Fibroblast of upper back skin (primary cell): ENCODE results near the gene SLC1A5.
"Not testable (repeated sequence)": the region's sequence is repeated elsewhere in the genome, so short reads cannot be mapped to it uniquely, and the experiment has no call there.

Experiments
- DNase-seq: peaks from one replicate; pipeline ENCODE4 v3.0.0-alpha.2; 2013

SLC1A5 gene

DNA sequence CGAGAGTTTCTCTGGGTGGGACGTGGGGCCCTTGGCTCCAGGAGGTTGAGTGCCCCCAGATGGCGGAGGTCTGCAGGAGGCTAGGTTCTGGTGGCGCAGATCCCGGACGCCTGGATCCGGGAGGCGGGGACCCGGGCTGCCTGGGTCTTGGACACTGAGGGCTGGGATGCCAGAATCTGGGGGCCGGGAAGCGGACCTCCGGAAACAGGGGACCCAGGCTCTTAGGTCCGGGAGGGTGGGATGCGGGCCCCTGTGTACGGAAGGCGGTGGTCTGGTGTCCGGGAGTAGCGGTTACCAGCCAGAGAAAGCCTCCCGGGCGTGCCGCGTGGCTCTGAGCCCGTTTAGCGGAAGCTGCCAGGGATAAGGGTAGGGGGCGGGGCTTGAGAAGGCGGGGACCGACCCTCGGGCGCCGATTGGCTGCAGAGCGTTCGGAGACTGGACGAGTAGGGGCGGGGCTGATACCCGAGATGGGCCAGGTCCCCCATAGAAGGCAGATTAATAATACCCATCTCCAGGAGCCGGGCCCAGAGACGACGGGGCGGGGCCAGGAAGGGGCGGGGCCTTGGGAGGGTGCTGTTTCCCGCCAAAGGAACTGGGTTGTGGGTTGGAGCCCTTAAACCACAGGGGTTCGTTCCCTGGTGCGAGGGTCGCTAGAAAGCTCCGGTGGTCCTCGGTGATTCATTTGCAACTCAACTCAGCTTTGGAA is at the start of gene SLC1A5:
TSS of gene SLC1A5 (minus strand) at position 333 of the 706 bp plus-strand sequence. CDS start 629 bp downstream, outside the sequence.
- peak; percentile 98 for DNase-seq

DNA sequence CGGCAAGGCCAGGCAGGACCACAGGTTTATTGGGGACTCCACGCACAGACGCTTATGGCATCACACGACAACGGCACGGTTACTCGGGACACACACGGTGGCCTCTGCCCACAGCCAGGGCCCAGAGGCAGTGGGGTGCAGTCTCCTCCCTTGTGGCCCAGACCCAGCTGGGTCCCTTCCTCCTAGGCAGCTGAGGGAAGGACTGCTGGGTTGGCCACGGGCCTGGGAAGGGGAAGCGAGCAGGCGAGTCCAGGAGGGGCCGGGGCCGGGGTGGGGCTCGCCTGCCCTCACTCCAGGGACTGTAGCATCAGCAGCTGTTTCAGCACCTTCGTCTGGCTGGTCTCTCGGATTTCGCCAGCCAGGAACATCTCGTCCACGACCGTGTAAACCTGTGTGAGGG is 49.8 kb upstream of the SLC1A5 start:
- no peak for DNase-seq

DNA sequence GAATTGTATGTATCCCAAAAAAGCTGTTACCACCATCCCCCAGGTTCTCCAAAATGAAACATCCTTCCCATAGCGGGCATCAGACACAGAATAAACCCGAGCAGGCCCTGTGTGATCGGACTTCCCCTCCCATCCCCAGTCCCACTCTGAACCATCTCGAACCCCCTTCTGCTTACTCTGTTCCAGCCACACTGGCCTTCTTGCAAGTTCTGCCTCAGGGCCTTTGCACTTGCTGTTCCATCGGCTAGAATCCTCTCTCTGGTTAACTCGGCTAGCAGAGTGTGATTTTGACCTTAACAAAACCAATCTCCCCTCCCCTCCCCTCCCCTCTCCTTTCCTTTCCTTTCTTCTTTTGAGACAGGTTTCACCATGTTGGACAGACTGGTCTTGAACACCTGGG is 46.6 kb upstream of the SLC1A5 start:
- DNase-seq, result no peak

DNA sequence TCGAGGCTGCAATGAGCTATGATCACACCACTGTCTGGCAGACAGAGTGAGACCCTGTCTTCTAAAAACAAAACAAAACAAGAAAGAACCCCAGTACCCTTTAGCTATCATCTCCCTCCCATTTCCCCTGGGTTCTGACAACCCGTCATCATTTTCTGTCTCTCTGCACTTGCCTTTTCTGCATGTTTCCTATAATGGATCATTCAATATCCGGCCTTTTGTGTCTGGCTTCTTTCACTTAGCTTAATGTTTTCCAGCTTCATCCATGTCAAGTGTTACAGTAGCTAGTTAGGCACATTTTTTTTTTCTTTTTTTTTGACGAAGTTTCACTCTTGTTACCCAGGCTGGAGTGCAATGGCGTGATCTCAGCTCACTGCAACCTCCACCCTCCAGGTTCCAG is 45.7 kb upstream of the SLC1A5 start:
- no peak for DNase-seq

DNA sequence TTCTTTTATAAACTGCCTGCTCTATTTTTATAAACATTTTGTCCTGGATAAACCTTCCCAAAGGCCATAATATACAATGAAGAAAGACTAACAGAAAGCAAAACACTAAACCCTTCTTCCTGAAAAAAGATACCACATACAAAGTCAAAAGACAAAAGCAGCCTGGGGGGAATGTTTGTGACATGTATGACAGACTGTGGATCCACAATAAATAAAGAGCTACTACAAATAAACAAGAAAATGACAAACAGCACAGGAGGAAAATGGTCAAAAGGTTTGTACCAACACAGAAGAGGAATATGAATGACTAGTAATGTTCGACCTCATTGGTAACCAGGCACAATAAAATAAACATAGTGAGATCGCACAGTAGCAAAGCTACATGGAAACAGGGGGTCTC is 42.5 kb upstream of the SLC1A5 start:
- no peak for DNase-seq

DNA sequence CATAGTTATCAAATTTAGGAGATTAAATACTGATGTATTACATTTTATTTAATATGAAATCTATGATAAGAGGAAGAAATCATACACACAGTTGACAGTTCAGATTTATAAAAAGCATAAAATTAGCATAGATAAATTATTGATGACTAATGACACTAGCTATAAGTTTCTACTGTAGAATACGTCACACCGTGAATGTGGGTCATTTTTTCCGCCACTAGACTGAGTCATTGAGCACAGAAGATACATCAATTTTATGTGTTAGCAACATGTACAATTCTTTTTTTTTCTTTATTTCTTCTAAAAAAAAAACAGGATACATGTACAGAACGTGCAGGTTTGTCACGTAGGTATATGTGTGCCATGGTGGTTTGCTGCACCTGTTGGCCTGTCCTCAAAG is 40.1 kb upstream of the SLC1A5 start:
- DNase-seq, result peak; percentile 66

DNA sequence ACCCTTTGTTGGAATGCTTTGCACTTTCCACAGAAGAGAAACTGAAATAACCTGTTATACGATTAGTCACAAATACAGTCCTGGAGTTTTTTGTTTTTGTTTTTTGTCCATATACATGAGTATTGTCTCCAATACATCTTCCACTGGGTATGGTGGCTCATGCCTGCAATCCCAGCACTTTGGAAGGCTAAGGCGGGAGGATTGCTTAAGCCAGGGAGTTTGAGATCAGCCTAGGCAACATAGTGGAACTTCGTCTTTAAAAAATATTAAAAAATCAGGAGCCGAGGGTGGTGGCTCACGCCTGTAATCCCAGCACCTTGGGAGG is 37.3 kb upstream of the SLC1A5 start:
- no peak for DNase-seq

DNA sequence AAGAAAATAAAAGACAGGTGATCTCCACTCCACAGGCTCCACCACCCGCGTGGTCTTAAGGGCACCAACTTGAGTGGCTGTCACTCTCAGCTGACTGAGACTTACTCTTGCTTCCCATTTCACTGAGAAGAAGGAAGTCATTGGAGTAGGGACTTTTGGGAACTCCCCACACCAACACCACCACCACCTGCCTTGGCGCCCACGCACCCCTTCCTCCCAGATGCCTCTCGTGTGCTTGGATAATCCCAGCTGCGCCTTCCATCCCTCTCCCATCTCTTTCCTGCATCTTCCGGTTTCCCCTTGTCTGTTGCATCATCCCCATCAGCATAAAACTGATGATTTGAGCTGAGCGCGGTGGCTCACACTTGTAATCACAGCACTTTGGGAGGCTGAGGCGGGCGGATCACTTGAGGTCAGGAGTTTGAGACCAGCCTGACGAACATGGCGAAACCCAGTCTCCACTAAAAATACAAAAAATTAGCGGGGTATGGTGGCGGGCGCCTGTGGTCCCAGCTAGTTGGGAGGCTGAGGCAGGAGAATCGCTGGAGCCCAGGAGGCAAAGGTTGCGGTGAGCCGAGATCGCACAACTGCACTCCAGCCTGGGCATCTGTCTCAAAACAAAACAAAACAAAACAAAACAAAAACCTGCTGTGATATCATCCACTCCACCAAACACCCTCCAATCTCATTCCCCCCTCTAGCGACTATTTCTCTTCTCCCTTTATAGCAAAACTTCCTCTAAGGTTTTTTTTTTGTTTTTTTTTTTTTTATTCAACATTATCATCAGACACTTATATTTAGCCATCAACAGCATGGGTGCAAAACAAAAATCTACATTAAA is 36.7 kb upstream of the SLC1A5 start:
- no peak for DNase-seq

DNA sequence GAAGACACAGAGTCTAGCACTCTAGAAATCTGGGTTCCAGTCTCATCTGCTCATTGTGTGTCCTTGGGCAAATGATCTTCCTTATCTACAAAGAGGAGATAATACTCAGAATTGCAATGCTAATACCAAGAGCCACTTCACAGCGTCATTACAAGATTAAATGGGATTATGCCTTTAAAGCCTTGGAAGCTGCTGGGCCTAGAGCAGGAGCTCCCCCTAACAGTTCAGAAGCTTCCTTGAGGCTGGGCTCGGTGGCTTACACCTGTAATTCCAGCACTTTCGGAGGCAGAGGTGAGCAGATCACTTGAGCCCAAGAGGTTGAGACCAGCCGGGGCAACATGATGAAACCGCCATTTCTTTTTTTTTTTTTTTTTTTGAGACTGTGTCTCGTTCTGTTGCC is 34.7 kb upstream of the SLC1A5 start:
- no peak for DNase-seq

DNA sequence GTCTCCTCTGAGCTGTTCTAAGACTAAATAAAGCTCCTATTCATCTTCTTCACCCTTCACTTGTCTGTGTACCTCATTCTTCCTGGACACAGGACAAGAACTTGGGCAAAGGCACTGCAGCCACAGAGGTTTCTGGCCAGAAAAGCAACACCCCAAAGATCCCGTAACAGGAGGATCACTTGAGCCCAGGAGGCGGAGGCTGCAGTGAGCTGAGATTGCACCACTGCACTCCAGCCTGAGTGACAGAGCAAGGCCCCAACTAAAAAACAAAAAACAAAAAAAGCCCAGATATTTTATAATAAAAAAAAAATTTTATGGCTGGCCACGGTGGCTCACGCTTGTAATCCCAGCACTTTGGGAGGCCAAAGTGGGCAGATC is 34.0 kb upstream of the SLC1A5 start:
- not testable (repeated sequence) for DNase-seq

DNA sequence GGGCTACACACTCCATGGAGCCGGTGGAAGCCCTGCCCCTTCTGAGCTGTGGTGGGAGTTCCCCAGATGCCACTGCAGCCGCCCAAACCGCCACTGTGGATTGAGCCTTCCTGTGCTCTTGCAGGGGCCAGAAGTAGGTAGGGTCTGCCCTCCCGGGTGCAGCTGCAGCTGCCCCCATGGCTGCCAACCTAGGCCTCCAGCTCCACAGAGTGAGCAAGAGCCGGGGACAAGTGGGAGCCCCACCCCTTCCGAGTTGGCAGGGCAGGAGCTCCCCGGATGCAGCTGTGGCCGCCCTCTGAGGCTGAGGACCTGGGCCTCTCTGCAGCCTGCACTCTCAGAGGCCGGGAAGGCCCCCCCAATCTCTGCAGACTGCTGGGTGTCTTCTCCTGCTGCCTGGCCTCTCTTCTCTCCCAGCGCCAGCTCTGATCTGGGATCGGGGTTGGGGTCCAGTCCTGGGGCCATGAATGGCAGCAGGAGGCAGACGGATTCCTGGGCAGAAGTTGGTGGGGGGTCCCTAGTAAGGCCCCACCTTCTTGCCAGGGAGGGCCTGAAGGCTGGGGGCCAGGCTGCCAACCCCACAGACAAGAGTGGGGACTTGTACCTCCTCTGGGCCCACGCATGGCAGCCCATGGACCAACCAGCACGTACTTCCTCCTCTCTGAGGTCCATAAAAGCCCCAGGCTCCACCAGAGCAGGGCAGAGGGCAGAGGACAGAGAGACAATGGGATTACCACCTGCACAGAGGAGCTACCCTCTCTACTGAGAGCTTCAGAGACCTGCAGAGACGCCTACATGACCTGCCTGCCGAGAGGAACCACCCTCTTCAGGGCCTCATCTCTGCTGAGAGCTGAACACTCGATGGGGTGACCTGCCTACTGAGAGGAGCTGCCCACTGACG is 33.4 kb upstream of the SLC1A5 start:
- DNase-seq, result no peak

DNA sequence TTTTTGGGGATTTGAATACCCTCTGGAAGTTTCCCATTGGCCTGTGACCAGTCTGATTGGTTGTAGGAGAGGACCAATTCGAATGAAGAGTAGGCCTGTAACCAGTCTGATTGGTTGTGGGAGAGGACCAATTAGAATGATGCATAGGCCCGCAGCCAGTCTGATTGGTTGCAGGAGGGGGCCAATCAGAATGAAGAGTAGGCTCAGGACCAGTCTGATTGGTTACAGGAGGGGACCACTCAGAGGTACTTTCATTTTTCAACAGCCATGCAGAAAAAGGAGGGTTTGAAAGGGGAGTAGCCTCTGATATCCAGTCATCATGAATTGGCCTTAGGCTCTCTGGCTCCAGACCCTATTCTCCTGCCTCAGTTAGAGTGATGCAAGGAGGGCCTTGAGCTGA is 30.4 kb upstream of the SLC1A5 start:
- peak; percentile 31 for DNase-seq

DNA sequence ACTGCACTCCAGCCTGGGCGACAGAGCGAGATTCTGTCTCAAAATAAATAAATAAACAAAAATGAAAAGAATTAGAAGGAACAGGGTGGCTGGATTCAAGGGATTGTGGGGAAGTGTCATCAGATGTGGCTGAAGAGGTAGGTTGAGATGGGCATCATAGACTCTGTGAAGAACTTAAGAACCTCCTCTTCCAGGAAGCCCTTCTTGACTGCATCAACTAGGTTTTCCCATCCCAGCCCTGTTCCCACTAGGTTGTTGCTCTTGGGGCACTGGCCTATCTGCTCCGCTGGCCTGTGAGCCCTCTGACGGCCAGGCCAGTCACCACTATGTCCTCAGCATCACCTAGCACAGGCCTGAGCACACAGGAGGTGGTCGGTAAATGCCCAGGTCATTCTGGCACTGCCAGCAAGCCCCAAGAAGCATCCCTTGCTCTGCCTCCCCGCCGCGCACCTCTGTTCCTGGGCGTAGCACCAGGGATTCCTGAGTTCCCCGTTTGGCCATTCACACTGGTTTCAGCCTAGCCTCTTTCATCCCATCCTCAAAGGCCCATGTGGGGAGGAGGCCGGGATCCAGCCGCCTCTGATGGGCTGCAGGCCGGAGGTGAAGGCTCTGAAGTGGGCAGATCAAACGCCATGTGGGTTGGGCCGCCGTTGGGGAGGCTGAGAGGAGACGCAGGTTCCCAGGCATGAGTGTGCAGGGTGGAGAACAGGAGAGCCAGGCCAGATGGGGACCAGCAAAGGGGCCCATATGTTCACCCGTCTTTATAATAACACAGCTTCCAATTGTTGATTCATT is 27.6 kb upstream of the SLC1A5 start:
- DNase-seq, result no peak

DNA sequence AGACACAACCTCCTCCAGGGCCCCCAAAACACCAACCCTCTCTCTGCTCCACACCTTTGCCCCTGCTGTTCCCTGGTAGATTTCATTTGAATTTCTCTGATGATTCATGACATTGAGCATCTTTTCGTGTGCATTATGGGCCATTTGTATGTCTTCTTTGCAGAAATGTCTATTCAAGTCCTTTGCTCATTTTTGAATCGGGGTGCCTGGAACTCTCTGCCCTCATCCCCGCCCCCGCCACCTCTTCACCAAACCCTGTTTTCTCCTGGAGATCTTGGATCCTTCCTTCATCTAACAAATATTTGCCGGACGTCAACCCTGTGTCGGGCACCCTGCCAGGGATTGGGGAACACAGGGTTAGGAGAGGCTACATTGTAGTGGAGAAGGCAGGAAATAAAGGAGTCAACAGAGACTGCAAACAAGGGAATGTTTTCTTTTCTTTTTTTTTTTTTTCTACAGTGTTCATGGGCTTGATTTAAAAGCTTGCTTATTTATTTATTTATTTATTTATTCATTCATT is 25.5 kb upstream of the SLC1A5 start:
- DNase-seq, result peak; percentile 40

DNA sequence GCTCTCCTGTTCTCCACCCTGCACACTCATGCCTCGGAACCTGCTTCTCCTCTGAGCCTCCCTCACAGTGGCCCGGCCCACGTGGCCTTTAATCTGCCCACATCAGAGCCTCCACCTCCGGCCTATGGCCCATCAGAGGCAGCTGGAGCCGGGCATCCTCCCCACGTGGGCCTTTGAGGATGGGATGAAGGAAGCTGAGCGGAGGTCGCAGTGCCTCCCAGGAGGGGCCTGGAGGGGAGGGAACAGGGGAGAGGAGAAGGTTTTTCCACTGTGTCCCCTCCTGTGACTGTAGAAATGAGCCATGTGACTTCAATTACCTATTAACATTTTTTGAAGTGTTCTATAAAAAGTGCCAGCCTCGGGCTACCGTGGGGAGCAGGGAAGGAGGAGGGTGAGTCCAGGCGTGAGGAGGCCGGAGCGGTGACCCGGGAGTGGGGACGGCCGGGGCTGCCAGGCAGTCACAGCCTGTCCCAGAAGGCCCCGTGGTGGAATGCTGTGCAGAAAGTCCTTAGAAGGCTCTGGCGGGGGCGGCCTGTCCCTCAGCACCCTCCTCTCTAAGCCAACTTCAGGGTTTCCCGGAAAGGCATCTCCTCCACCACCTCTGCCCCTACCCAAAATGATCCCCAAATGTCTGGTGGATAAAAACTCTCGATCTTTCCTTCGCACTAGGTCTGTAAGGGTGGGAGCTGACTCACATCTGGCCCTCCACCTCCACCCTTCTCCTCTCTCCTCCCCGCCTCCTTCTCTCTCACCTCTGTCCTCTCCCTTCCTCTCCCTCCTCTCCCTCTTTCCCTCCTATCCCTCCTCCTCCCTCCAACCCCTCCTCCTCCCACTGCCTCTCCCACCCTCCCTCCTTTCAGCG is 24.8 kb upstream of the SLC1A5 start:
- DNase-seq, result no peak

DNA sequence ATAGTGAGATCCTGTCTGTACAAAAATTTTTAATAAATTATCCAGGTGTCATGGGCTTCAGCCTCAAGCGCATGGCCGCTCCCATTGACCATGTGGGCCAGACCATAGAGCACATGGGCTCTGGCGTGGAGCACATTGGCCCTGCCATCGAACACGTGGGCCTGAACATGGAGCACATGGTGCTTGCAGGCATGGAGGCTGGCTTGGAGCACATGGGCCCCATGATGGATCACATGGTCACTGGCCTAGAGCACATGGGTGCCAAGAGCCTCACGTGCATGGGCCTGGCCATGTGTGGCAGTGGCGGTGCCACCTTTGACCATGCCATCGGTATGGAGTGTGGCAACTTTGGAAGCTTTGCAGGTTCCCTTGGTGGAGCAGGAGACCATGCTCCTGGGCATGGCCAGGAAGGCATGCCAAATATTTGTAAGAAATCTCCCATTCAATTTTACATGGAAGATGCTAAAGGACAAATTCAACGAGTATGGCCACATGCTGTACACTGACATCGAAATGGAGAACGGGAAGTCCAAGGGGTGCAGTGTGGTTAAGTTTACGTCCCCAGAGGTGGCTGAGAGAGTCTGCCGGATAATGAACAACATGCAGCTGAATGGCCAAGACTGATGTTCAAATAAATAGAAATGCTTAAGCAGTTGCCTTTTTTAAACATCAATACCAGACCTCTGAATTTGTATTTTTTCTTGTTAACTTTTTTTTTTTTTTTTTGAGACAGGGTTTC is 21.3 kb upstream of the SLC1A5 start:
- DNase-seq, result no peak

DNA sequence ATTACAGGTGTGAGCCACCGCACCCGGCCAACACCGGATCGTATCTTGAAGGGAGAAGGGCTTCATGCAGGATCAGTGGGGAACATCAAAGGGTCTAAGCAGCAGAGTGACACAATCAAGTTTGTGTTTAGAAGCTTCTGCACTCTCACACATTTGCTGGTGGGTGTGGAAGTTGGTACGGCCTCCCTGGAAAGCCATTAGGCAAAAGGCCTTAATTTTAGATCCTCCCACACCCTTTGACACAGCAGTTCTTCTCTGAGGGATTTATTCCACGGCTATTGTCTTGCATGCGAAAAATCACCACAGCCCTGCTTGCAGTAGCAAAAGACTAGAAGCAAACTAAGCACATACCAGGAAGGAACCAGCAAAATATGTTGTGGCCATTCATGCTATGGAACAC is 18.3 kb upstream of the SLC1A5 start:
- DNase-seq, result no peak

DNA sequence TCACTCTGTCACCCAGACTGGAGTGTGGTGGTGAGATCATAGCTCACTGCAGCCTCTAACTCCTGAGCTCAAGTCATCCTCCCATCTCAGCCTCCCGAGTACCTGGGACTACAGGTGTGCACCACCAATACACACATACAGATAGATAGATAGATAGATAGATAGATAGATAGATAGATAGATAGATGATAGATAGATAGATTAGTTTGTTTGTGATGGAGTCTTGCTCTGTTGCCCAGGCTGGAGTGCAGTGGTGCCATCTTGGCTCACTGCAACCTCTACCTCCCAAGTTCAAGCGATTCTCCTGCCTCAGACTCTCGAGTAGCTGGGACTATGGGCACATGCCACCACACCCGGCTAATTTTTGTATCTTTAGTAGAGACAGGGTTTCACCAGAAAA is 16.0 kb upstream of the SLC1A5 start:
- DNase-seq, result not testable (repeated sequence)

DNA sequence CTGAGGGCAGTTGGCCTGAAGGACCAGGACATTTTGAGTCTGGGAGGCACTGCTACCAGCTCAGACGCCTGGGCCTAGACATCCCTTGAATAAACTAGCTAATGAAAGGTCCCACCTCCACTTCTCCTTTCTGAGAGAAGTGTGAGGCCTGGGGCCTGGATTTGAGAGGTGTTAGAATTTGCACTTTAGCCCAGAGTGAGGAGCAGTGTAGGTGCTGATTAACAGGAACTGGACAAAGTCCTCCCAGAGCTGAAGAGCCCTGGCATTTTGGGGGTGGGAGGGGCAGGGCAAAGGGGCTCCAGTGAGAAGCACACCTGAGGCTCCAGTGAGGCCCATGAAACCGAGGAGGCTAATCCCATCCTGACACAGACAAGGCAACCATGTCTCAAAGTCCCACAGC is 15.2 kb upstream of the SLC1A5 start:
- no peak for DNase-seq

DNA sequence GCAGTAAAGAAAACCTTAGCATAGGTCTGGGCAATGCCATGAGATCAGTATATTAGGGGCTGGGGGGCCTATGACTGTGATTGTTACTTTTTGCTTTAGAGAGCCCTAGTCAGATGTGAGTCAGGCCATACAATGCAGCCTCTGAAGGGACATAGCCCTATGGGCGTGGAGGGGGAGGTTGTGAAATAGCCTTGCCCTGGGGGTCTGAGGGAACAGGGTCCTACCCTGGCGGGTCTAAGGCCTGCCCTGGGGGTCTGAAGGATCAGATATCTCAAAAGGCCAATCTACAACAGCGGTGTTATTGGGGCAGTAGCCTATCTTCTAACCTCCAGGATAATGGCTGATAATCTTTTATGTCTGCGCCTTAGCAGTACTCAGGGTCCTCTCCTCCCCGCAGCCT is 13.8 kb upstream of the SLC1A5 start:
- DNase-seq, result no peak

DNA sequence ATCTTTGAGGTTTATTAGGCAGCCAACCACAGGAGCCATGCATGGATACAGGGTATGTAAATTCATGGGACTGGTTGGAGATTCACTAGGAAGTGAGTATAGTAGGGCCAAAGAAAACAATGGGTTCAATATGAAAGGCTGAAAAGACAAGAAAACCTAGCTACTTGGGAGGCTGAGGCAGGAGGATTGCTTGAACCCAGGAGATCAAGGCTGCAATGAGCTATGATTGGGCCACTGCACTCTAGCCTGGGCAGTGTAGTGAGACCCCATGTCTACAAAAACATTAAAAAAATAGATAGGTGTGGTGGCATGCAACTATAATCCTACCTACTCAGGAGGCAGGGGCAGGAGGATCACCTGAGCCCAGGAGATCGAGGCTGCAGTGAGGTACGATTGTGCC is 10.3 kb upstream of the SLC1A5 start:
- DNase-seq, result no peak
